ENCODE measurements around the gene PRDM1. TPM values are rescaled to one million over a fixed set of nuclear protein-coding genes. Genes with fewer than 3 reads are reported as not detected.

Gene PRDM1
- total RNA-seq, 1 donor from 2014 or later, result 0.21 TPM

DNA sequence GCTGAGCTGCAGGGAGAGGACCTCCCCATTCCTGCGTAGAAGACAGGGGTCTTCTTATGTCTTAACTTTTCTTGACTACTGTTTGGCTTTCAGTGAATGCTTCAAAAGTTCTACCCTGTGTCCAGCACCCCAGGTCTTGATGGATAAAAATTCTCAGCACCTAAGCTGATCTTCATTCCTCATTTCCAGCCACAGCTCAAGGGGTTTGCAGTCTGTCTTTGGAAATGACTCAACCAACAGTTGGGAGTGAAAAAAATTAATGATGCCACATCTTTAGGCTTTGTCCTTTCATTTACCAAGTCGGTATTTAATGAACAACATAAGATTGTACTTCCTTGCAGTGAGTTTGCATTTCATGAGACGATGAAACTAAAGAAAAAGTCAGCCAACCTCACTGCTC is 40.3 kb downstream of the PRDM1 start:
- intact Hi-C loops (cut with DNase I), result no loop called here

GRCh38 chr6:106128981-106129781 is 43.0 kb downstream of the PRDM1 start:
- Histone ChIP-seq H3K9me3 (no peaks in the 10 kb centered on the region), H3K4me3 (no peak overlapping the region), H3K36me3 (no peaks in the 10 kb centered on the region), H3K27ac (no peak overlapping the region), H3K27me3 (no peaks in the 10 kb centered on the region), H3K4me1 (no peaks in the 10 kb centered on the region)
- no peak for DNase-seq (ENCODE audit: low spot score in 2 of 2)
- TF ChIP-seq, protein P1, sequence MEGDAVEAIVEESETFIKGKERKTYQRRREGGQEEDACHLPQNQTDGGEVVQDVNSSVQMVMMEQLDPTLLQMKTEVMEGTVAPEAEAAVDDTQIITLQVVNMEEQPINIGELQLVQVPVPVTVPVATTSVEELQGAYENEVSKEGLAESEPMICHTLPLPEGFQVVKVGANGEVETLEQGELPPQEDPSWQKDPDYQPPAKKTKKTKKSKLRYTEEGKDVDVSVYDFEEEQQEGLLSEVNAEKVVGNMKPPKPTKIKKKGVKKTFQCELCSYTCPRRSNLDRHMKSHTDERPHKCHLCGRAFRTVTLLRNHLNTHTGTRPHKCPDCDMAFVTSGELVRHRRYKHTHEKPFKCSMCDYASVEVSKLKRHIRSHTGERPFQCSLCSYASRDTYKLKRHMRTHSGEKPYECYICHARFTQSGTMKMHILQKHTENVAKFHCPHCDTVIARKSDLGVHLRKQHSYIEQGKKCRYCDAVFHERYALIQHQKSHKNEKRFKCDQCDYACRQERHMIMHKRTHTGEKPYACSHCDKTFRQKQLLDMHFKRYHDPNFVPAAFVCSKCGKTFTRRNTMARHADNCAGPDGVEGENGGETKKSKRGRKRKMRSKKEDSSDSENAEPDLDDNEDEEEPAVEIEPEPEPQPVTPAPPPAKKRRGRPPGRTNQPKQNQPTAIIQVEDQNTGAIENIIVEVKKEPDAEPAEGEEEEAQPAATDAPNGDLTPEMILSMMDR (IDR thresholded peaks at IDR 0.05), result no peak
- intact Hi-C loops (cut with DNase I), result no loop called here

More for the DNA sequence above, 40.3 kb downstream of the PRDM1 start:
- Histone ChIP-seq H3K36me3 (no peaks in the 10 kb centered on the region), H3K4me3 (no peak overlapping the region), H3K27ac (no peak overlapping the region), H3K27me3 (no peaks in the 10 kb centered on the region), H3K9me3 (no peaks in the 10 kb centered on the region), H3K4me1 (no peaks in the 10 kb centered on the region)
- TF ChIP-seq, protein P1 (IDR thresholded peaks at IDR 0.05), result no peak
- DNase-seq (ENCODE audit: low spot score in 2 of 2), result no peak

DNA sequence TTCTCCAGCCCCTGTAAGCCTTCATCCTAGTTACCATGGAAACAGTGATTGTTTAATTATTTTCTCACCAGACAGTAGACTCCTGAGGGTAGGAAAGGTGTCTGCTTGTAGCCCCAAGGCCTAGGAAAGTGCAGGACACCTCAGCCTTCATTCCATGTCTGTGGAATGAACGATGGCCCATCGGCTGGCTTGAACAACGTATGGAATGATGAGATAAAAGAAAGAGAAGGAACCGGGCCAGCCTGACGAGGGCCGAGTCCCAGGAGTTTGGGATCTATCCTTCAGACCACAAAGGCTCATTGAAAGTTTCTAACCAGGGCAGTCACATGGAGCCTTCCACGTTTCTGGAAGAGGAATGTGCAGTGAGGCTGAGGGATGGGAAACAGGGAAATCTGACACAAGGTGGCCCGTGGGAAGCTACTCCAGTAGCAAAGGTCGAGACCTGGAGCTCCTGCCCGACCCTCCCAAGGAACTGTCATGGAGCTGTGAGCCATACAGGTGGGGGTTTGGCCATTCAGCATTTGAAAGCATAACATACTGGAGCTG is 46.1 kb downstream of the PRDM1 start:
- no peak for DNase-seq (ENCODE audit: low spot score in 2 of 2)
- Histone ChIP-seq H3K4me3 (no peak overlapping the region), H3K27ac (no peak overlapping the region), H3K36me3 (no peaks in the 10 kb centered on the region), H3K4me1 (no peaks in the 10 kb centered on the region), H3K27me3 (no peaks in the 10 kb centered on the region), H3K9me3 (no peaks in the 10 kb centered on the region)
- intact Hi-C loops (cut with DNase I), result no loop called here
- TF ChIP-seq, protein P1 (IDR thresholded peaks at IDR 0.05), result no peak

DNA sequence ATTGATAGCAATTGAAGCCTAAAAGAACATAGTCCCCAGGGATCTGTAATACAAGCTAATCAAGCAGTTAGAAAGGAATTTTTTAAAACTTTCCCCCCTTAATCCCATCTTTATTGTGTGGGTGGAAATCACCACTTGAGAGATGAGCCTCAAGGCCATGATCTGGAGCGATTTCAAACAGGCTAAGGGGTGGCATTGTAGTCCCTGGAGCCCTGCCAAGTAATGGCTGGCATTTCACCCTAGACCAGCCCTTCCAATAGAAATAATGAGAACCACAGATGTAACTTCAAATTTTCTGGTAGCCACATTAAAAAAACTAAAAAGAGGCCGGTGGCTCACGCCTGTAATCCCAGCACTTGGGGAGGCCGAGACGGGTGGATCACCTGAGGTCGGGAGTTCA is 46.9 kb downstream of the PRDM1 start:
- intact Hi-C loops (cut with DNase I), result no loop called here
- DNase-seq (ENCODE audit: low spot score in 2 of 2), result no peak
- Histone ChIP-seq H3K27ac (no peak overlapping the region), H3K4me1 (no peaks in the 10 kb centered on the region), H3K9me3 (no peaks in the 10 kb centered on the region), H3K27me3 (no peaks in the 10 kb centered on the region), H3K4me3 (no peak overlapping the region), H3K36me3 (no peaks in the 10 kb centered on the region)
- TF ChIP-seq, protein P1 (IDR thresholded peaks at IDR 0.05), result no peak

- Histone ChIP-seq H3K4me3 (no peak overlapping the region), H3K9me3 (no peaks in the 10 kb centered on the region), H3K4me1 (no peaks in the 10 kb centered on the region), H3K27me3 (no peaks in the 10 kb centered on the region), H3K27ac (no peak overlapping the region), H3K36me3 (no peaks in the 10 kb centered on the region)
- intact Hi-C loops (cut with DNase I), result no loop called here
- no peak for DNase-seq (ENCODE audit: low spot score in 2 of 2)
- TF ChIP-seq, protein P1 (IDR thresholded peaks at IDR 0.05), result no peak
Observed at GRCh38 chr6:106134087-106134770, 48.1 kb downstream of the PRDM1 start.

Measured in ascending aorta (tissue), 2 donors.